MV-4-11 (cell line): ENCODE results near the gene UBE2B.
"Not testable (repeated sequence)": the region's sequence is repeated elsewhere in the genome, so short reads cannot be mapped to it uniquely, and the experiment has no call there.

Source experiments
- DNase-seq: peaks from one replicate; lab custom pipeline; 2025; lab: John Stamatoyannopoulos, UW

UBE2B gene

DNA sequence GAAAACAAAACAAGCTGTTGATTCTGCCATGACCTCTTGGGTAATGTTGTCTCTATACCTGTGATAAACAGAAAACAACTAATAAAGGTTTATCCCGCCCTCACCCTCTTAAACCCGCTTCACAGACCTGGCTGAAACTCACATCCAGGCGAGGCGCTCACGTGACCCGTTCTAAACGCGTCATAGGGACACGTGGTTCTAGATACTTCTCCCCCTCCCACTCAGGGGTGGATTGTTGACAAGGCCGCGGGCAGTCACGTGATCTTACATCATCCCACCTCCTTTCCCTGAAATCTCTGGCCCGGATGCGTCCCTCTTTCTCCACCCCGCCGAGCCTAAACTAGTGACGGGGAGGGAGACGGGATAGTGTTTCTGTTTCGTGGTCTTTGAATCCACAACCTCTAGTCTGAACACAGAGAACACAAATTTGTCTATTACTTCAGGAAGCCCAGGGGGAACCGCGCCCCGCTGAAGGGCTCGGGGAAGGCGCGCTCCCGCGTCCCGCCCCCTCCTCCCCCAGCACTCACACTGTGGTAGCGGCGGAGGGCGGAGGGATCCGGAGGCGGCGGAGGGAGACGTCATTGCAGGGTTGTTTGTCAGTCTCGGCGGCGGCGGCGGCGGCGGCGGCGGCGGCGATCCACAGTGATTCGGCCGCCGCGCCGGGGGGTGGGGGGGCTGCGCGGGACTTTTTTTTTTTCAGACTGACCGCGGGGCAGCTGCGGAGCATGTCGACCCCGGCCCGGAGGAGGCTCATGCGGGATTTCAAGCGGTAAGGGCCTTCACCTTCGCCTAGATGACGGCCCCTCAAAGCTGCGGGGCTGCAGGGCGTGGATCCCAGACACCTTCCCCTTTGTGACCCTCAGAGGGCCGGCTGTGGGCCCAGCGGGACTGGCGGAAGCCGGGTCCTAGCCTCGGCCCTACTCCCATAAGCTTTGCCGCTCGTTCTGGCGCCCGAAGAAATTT is at the start of gene UBE2B:
TSS of gene UBE2B (plus strand) at position 699 of the 963 bp plus-strand sequence. CDS start at position 726, 27 bp downstream.
- peak; percentile 99 for DNase-seq

DNA sequence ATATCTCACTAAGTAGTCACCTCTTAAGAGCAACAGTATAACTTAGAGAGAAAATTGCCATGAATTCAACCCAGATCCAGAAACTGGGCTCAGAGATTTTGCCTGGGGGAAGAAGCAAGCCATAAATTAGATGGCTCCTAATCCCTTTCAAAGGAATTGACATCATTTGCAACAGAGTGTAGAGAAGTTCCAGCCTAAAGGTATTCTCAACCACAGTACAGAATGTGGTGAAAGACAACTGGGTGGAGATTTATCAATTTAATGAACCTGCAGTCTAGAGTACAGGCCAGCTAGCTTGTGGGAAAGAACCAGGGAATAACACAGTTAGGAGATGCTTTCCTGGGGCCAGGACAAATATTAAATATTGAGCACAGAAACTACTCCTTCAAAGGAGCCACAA is 44.0 kb upstream of the UBE2B start:
- DNase-seq = no peak

DNA sequence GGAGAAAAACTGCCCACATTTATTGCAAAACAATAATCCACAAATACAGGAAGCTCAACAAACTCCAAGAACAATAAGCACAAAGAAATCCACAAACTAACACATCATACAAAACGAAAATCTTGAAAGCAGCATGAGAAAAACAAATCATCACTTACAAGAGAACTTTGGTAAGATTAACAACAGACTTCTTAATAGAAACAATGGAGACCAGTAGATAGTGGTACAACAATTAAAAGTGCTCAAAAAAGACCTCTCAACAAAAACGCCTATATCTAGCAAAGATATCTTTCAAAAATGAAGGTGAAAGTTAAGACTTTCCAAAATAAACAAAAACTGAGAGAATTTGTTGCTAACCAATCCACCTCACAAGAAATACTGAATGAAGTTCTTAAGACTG is 42.8 kb upstream of the UBE2B start:
- no peak for DNase-seq

DNA sequence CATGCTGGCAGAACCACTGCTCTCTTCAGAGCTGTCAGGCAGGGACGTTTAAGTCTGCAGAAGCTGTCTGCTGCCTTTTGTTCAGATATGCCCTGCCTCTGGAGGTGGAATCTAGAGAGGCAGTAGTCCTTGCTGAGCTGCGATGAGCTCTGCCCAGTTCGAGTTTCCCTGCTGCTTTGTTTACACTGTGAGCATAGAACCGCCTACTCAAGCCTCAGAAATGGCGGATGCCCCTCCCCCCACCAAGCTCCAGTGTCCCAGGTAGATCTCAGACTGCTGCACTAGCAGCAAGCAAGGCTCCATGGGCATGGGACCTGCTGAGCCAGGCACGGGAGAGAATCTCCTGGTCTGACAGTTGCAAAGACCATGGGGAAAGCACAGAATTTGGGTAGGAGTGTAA is 34.5 kb upstream of the UBE2B start:
- not testable (repeated sequence) for DNase-seq

DNA sequence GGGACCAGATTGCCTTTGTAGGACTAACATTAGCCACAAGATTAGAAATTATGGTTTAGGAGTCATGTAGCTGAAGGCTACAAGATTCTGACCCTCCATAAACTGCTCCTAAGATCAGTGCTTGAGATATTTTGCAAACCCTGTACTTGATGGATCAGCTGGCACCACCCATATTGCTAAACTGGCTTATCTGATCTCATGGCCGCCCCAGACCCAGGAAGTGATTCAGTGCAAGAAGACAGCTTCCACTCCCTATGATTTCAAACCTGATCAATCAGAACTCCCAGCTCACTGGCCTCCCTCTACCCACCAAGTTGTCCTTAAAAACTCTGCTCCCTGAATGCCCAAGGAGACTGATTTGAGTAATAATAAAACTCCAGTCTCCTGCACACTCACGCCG is 27.9 kb upstream of the UBE2B start:
- not testable (repeated sequence) for DNase-seq

DNA sequence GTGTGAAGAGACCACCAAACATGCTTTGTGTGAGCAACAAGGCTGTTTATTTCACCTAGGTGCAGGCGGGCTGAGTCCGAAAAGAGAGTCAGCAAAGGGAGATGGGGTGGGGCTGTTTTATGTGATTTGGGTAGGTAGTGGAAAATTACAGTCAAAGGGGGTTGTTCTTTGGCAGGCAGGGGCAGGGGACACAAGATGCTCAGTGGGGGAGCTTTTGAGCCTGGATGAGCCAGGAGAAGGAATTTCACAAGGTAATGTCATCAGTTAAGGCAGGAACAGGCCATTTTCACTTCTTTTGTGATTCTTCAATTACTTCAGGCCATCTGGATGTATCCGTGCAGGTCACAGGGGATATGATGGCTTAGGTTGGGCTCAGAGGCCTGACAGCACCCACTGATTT is 25.9 kb upstream of the UBE2B start:
- not testable (repeated sequence) for DNase-seq

DNA sequence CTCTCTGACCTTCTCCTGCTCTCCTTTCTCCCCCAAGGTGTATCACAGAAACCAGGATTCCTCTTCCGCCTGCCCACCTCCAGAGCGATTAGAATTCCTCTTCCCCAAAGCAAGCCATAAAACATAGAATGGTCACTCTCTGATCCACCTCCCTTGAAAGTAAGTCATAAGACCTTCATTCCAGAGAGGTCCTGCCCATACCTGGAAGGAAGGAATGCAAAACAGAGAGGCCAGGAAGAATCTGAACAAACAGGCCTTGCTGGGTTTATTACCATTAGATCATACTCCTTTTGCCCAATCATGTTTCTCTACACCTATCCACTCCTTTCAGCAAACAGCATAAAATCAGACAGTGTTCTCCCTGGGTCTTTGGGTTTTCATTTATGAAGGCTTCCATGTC is 25.4 kb upstream of the UBE2B start:
- DNase-seq = no peak

DNA sequence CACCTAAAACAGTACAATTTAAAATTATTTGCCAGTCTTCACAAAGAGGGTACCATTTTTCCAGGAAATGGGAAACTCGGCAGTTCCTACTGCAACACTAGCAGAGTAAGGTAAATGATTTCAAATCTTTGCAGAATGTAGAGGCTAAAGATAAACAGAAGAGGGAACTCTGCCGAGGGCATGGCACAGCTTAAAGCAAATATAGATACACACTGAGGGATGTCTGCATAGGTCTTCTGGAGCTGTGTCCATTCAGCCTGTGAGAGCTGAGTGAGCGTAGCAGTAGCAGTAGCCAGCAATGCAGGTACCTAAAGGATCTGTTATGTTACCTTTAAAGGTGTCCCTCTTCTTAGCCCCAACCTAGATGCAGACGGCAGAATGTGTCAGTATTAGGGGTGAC is 21.9 kb upstream of the UBE2B start:
- no peak for DNase-seq

DNA sequence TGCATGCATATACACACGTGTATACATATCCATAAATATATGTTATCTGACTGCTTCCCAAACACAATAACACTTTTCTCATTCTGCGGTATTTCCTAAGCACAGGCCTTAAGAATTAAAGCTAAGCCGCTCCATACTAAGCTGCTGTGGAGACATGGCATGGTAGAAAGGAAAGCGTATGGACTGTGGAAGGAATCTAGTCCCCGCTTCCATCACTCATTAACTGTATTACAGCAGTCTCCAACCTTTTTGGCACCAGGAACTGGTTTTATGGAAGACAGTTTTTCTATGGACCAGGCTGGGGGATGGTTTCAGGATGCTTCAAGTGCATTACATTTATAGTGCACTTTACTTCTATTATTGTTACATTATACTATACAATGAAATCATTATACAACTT is 15.7 kb upstream of the UBE2B start:
- no peak for DNase-seq

DNA sequence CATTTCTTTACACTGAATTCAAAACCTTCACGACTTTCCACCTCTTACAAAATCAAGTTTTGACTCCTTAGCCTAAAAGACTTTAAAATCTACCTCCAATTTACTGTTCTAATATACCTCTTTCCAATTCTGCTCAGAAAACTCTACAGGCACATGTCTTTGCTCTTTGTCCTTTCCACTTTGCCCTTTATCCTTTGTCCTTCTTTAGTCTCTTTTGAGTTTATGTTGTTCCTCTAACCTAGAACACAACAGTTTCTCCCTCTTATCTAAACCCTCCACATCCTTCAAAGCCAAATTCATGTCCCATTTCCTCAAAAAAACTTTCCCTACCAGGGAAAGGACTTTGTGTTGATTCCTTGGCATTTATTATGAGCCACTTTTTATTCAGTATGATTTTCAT is 5.8 kb upstream of the UBE2B start:
- DNase-seq = no peak

DNA sequence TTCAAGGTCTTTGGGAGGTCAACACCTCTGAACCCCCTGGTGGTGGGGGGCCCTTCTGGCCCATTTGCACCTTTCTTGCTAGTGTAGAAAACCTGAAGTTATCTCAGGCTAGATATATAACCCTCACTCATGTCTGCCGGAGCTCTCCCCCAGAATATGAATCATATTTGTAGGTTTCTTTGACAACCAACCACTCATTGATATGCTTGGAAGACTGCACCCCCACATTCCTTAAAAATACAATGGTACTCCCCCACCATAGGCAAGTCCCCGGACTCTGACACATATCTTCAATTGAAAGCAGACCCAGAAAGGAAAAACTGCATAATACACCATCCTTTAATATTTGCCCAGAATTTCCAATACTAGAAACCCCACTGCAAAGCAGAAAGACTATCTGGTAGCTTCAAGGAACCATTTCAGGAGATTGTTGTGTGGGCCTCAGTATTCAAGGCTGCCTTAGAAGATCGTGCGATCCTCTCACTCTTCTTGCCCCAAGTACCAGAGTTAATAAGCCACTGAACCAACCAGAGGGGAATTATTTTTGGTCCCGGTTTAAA is 978 bp upstream of the UBE2B start:
- DNase-seq = no peak

DNA sequence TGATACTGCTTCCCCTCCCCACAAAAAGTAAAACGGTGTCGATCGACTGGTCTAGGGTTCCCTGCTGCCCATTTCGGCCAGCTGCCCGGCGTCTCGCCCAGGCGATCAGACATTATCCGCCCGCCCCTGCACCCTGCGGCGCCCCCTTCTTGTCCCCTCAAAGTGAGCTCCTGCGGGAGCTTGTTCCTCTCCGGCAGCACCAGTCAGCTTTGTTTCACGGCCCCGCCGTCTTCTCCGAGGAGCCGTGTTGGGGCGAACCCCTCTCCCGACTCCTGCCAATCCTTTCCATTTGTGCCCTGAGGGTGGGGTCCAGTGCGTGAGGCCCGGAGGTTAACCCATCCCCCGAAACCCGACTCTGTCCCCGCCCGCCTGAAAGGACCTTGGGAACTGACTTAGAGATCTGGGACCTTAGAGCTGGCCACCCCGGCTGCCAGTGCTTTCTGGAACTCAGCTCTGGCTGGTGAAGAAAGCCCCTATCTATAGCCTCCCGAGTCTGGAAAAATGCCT is 518 bp downstream of the UBE2B start:
- DNase-seq = peak; percentile 32

DNA sequence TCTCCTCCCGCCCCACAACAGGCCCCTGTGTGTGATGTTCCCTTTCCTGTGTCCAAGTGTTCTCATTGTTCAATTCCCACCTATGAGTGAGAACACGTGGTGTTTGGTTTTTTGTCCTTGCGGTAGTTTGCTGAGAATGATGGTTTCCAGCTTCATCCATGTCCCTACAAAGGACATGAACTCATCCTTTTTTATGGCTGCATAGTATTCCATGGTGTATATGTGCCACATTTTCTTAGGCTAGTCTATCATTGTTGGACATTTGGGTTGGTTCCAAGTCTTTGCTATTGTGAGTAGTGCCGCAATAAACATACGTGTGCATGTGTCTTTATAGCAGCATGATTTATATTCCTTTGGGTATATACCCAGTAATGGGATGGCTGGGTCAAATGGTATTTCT is 2.3 kb downstream of the UBE2B start:
- DNase-seq = not testable (repeated sequence)

DNA sequence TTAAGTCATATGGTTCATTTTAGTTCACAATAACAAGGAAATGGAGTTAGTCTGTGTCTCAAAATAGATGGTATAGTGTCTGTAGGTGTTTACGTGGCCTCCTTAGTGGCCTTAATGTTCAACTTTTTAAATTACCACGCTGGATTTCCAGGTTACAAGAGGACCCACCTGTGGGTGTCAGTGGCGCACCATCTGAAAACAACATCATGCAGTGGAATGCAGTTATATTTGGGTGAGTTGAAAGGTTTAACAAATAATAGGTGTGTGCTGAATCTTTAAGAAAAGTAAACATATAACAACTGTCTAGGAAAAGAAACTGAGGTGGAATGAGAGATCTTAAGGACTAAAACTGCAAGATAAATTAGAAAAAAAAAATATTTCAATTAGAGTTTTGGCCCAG is 2.9 kb downstream of the UBE2B start:
- DNase-seq = no peak

DNA sequence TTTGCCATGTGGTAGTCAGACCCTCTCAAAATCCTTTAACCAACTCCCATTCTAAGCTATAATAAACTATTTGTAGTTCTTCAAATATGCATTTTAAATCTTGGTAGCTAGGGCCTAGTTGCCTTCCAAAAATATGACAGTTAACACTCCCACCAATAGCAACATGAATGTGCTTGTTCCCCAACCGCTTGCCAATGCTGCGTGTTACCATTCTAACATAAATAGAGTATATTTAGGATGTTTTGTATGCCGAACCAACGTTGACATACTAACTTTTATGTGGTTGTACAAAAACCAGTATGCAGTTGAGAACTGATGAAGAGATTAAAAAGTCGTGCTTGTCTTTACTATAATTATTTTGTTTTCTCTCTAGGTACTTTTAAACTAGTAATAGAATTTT is 9.0 kb downstream of the UBE2B start:
- no peak for DNase-seq

DNA sequence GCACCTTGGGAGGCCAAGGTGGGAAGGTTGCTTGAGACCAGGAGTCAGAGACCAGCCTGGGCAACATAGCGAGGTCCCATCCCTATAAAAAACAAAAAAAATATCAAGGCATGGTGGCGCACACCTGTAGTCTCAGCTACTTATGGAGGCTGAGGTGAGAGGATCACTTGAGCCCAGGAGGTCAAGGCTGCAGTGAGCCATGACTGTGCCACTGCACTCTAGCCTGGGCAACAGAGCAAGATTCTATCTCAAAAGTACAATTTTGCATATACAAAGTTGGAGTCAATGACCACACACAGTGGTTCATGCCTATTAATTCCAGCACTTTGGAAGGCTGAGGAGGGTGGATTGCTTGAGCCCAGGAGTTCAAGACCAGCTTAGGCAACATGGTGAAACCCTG is 10.8 kb downstream of the UBE2B start:
- not testable (repeated sequence) for DNase-seq

DNA sequence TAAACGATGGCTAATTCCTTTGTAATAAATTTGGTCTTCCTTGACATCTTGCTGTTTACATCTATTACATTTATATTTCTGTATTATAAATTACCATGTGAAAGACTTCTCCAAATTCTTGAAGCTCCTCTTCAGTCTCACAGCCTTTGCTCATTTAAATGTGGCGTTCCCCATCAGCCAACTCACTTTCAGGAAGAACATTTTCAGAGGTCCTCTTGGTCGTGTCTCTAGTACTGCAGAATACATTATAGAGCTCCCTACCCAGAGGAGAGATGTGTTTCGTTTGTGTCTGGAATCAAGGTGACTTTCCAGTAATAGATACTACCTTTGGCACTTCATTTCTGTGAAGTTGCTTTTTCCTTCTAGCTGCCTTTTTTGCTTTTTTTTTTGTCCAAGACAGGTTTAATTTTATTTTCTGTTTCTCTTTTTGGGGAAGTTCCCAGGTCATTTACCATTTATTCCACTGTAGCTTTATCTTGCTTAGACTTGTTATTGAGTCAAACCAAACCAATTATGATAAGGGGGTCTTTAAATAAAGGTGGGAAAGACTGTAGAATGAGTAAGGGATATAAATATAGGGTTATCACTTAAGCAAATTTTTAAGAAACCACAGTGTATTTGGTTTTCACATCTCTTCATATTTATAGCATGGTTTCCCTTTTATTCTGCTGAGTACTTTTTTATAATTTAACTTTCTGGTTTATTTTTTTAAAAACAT is 12.8 kb downstream of the UBE2B start:
- no peak for DNase-seq

DNA sequence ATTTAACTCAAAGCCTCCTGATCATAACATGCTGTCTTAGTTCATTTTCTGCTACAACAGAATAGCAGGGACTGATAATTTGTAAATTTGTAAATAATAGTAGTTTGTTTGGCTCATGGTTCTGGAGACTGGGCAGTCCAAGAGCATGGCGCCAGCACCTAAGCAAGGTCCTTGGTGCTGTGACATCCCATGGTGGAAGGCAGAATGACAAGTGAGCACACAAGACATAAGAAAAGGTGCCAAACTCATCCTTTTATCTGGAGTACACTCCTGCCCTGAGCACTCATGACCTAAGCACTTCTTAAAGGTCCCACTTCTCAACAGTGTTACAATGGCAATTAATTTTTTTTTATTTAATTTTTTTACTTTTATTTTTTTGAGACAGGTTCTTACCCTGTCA is 16.1 kb downstream of the UBE2B start:
- no peak for DNase-seq

DNA sequence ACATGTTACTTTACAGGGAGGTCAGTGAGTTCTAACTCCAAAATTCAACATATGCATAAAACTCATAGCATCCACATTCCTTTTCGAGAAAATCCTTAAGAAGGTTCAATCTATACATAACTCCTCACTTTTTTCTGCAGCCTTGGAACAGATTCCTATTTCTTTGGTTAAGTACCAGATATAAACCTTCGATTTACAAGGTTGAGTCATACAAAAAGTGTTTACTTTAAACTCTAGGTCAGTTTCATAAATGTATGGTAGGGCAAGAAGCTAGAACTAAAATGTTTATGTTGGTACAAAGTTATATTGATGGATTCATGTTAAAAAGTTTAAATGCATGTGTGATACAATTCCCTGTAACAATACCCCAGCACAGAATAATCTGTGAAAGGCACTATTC is 20.9 kb downstream of the UBE2B start:
- no peak for DNase-seq

DNA sequence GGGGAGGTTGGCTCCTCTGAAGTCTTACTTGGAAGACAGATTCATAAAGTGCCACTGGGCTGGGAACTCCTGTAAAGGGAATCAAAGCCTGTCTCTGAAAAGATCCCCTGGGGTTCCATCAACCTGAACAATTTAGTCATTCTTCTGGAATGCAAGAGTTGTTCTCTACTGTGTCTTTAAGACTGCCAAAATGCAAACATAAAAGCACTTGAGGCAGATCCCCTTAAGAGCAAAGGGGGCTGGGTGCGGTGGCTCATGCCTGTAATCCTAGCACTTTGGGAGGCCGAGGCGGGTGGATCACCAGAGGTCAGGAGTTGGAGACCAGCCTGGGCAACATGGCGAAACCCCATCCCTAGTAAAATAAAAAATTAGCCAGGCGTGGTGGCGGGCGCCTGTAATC is 23.6 kb downstream of the UBE2B start:
- no peak for DNase-seq

DNA sequence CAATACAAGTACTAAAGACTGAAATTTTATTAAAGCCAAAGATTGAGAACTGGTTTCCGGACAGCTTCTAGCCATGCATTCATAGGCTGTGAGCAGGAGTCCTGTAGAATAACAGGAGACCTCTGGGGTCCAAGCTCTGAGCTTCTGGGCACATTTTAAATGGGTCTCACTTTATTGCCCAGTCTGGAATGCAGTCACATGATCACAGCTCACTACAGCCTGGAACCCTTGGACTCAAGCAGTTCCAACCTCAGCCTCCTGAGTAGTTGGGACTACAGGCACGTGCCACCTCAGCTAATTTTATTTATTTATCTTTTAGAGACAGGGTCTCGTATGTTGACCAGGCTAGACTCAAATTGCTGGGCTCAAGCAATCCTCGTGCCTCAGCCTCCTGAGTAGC is 24.9 kb downstream of the UBE2B start:
- no peak for DNase-seq

DNA sequence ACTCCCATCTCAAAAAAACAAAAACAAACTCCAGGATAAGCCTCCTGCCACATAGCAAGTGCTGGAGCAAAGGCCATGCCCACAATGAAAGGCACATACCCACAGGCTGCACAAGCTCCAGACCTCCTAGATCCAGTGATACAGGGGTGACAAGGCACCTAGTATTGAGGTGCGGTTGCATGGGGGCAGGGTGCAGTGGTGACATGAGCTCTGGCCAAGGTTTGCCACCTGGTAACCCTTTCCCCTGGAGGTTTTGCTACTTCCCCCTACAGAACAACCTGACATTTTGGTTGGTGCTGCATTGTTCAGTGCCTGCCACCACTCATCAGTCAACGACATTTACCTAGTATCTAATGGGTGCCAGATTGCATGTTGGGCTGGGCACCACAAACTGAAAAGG is 25.8 kb downstream of the UBE2B start:
- DNase-seq = no peak
